ENCODE measurements around the gene LMX1B. TPM values are rescaled to one million over a fixed set of nuclear protein-coding genes. Genes with fewer than 3 reads are reported as not detected.

LMX1B gene
- polyA plus RNA-seq, 1 donor (not counting 4 experiments of a cell fraction or from before 2014, with no cell fraction given): 0.24 TPM

DNA sequence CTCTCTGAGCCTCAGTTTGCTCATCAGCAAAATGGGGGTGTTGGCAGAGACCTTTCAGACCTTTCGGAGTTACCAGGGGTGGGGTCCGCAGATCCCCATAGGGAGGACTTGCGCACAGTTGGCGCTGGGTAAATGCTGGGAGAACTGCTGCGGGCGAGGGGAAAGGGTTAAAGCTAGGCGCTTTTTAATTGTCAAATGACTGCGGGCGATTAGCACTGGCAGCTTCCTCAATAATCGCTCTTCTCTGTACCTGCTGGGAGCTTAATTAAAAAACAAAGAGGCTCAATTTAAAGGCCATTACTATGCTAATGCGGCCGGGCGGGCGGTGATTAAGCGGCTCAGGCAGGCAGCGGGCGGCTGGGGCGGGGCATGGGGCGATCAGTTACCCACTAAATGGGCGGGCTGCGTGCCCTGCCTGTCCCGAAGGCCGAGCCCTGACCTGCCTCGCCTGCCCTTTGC, 63.0 kb downstream of the LMX1B start:
- Histone ChIP-seq H3K9ac (ENCODE audit: control insufficient read depth, extremely low read depth, insufficient read depth, low read length) (no peak overlapping the region), H3K27ac (ENCODE audit: control insufficient read depth, insufficient read depth, low read length) (no peak overlapping the region), H3K4me1 (ENCODE audit: control insufficient read depth, extremely low read depth, insufficient read depth, low read length) (peaks cover 2% of the 10 kb centered on the region), H2AFZ (ENCODE audit: control insufficient read depth, low read length) (no peak overlapping the region), H3K27me3 (ENCODE audit: control insufficient read depth, extremely low read depth, insufficient read depth, low read length) (peaks cover 5% of the 10 kb centered on the region), H3K9me1 (ENCODE audit: control insufficient read depth, extremely low read depth, insufficient read depth, low read length) (no peaks in the 10 kb centered on the region), H3K79me2 (ENCODE audit: control insufficient read depth, insufficient read depth, low read length) (no peaks in the 10 kb centered on the region), H3K4me3 (ENCODE audit: control insufficient read depth in 2 of 3, extremely low read depth in 1 of 3, insufficient read depth in 2 of 3, low read depth in 1 of 3, low read length in 3 of 3) (no peak overlapping the region), H3K9me3 (ENCODE audit: control insufficient read depth, low read depth, low read length) (no peaks in the 10 kb centered on the region), H4K20me1 (ENCODE audit: control insufficient read depth, extremely low read depth, insufficient read depth, low read length) (no peaks in the 10 kb centered on the region), H3K4me2 (ENCODE audit: control insufficient read depth, extremely low read depth, insufficient read depth, low read depth, low read length) (no peak overlapping the region), H3K36me3 (ENCODE audit: control insufficient read depth in 2 of 2, extremely low read depth in 1 of 2, insufficient read depth in 2 of 2, low read length in 2 of 2) (no peaks in the 10 kb centered on the region)
- DNase-seq (ENCODE audit: low read depth, low spot score) (no peak), FAIRE-seq (no peak)
- no peak for TF ChIP-seq EZH2 (IDR thresholded peaks at IDR 0.05; ENCODE audit: low read length)
- no peak for TF ChIP-seq CTCF (optimal IDR thresholded peaks at IDR 0.05 in 1 of 3, IDR thresholded peaks at IDR 0.05 in 1 of 3, conservative IDR thresholded peaks at IDR 0.05 in 1 of 3; ENCODE audit: extremely low read depth in 1 of 3, insufficient read depth in 2 of 3, low read length in 3 of 3)
- dilution Hi-C loops (cut with MboI; ENCODE audit: extremely low pct_ligation_motif_present, low sequenced_read_pairs): no loop called here

DNA sequence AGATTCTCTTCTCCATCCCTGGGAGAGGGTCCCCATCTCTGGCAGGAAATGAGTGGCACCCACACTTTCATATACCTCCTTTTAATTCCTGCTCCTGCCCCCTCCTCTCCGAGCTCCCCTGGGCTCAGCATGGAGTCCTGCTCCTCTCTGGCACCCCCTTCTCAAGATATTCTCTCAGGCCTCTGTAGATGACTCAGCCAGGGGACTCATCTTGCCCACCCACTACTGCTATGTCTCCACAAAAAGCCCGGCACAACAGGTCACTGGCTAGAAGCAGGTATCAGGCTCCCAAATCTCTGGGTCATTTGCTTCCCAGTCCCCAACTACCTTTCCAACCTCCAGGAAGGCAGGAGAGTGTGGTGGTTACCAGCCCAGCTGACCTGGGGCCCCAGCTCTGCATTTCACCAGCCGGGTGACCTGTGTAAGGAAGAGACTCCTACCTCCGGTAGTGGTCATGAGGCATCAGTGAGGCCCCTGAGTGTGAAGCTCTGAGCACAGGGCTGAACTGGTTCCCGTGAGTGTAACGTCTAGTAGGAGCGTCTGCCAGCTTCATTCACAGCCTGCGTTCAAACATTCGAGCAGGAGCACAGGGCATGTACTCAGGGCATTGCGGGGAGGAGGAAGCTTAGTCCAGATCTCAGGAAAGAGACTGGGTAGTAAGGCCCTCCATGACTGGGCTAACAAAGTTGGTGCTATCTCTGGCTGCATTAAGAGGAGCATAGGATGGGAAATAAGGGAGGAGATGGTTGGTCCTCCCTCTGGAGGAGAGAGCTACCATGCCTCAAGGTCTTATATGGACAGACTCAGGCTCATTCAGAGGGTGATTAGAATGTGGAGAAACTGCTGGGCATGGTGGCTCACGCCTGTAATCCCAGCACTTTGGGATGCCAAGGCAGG, 63.7 kb downstream of the LMX1B start:
- Histone ChIP-seq H3K9me1 (ENCODE audit: control insufficient read depth, extremely low read depth, insufficient read depth, low read length) (no peaks in the 10 kb centered on the region), H2AFZ (ENCODE audit: control insufficient read depth, low read length) (no peak overlapping the region), H4K20me1 (ENCODE audit: control insufficient read depth, extremely low read depth, insufficient read depth, low read length) (no peaks in the 10 kb centered on the region), H3K9ac (ENCODE audit: control insufficient read depth, extremely low read depth, insufficient read depth, low read length) (no peak overlapping the region), H3K4me3 (ENCODE audit: control insufficient read depth in 2 of 3, extremely low read depth in 1 of 3, insufficient read depth in 2 of 3, low read depth in 1 of 3, low read length in 3 of 3) (no peak overlapping the region), H3K27ac (ENCODE audit: control insufficient read depth, insufficient read depth, low read length) (no peak overlapping the region), H3K27me3 (ENCODE audit: control insufficient read depth, extremely low read depth, insufficient read depth, low read length) (peaks cover 5% of the 10 kb centered on the region), H3K9me3 (ENCODE audit: control insufficient read depth, low read depth, low read length) (no peaks in the 10 kb centered on the region), H3K4me2 (ENCODE audit: control insufficient read depth, extremely low read depth, insufficient read depth, low read depth, low read length) (no peak overlapping the region), H3K4me1 (ENCODE audit: control insufficient read depth, extremely low read depth, insufficient read depth, low read length) (peaks cover 2% of the 10 kb centered on the region), H3K79me2 (ENCODE audit: control insufficient read depth, insufficient read depth, low read length) (no peaks in the 10 kb centered on the region), H3K36me3 (ENCODE audit: control insufficient read depth in 2 of 2, extremely low read depth in 1 of 2, insufficient read depth in 2 of 2, low read length in 2 of 2) (no peaks in the 10 kb centered on the region)
- TF ChIP-seq CTCF (optimal IDR thresholded peaks at IDR 0.05 in 1 of 3, IDR thresholded peaks at IDR 0.05 in 1 of 3, conservative IDR thresholded peaks at IDR 0.05 in 1 of 3; ENCODE audit: extremely low read depth in 1 of 3, insufficient read depth in 2 of 3, low read length in 3 of 3): no peak
- no peak for TF ChIP-seq EZH2 (IDR thresholded peaks at IDR 0.05; ENCODE audit: low read length)
- dilution Hi-C loops (cut with MboI; ENCODE audit: extremely low pct_ligation_motif_present, low sequenced_read_pairs): no loop called here
- FAIRE-seq: no peak
- DNase-seq (ENCODE audit: low read depth, low spot score): no peak
